ENCODE results near the gene PTPRD. TPM values are rescaled to one million over a fixed set of nuclear protein-coding genes. Genes with fewer than 3 reads are reported as not detected.

PTPRD gene
- not detected for total RNA-seq

DNA sequence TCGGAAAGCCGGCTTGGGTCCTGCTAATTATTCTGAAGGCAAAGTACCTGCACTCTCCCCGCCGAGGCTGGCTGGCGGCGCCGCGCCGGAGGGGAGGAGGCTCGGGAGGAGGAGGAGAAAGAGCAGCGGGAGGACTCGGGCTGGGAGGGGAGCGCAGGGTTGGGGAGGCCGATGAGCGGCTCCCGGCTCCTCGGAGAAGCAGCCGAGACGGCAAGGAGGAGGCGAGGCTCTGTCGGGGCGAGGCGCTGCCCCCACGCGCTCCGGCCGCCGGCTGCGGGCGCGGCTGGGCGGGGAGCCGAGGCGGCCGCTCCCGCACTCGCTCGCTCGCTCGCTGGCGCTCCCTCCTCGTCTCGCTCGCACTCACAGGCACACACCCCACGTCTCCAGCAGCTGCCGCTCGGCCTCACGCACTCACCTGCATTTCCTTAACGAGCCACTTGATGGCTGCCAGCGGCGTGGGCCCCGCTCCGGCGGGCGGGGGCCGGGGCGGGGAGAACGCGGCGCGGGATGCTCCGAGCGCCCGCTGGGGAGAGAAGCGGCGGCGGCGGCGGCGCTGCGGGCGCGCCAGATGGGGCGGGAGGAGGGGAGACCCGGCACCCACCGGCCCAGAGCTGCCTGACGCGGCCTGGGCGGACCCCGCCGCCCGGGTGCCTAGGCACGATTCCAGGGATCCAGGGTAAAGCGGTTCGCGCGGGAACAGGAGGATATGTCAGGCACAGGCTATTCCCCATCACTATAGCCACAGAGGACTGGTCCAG lies at the start of gene PTPRD:
TSS of gene PTPRD (minus strand) at position 362 of the 758 bp plus-strand sequence.
- no peaks in the 10 kb centered on the region for H3K9me3 Mint-ChIP-seq (ENCODE audit: low read depth)
- intact Hi-C loops (cut with DNase I, micrococcal nuclease) = no loop called here
- peaks cover 1% of the 10 kb centered on the region for H3K36me3 Mint-ChIP-seq (ENCODE audit: low read depth)
- CTCF ChIA-PET = interaction anchor here (0.6 kb wide), 1 partner anchor 1475 kb away, joined by 3 read pairs; no protein-coding TSS in a partner anchor
- no peak within 1 kb of the TSS for H3K27ac Mint-ChIP-seq
- DNase-seq = peak; percentile 59
- H3K27me3 Mint-ChIP-seq = peaks cover 25% of the 10 kb centered on the region
- POLR2A ChIA-PET = no interaction called here
- peak within 1 kb of the TSS; percentile 52 for H3K4me3 Mint-ChIP-seq
- peaks cover 6% of the 10 kb centered on the region for H3K4me1 Mint-ChIP-seq
- peak; percentile 80 for ATAC-seq

DNA sequence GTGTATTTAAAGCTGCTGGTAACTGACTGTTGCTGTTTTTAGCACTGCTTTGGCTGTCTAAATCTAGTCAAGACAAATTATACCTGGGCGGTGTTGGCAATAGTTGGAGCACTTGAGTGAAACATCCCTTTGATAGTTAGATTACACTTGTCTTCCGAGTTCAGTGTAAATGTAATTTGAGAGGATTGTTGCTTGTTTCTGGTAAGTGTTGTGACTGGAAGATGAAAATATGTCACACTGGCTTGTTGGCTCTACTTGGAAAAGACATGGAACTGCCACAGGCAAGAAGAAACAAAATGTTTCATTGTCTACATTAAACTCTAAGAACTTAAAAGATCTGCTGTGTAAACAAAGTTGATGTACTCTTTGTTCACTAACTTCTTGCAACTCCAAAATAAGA lies 49.2 kb upstream of the PTPRD start:
- POLR2A ChIA-PET = no interaction called here
- Mint-ChIP-seq H3K4me3 (no peak overlapping the region), H3K4me1 (no peaks in the 10 kb centered on the region), H3K27me3 (no peaks in the 10 kb centered on the region), H3K9me3 (ENCODE audit: low read depth) (peaks cover 13% of the 10 kb centered on the region), H3K36me3 (ENCODE audit: low read depth) (no peaks in the 10 kb centered on the region), H3K27ac (no peak overlapping the region)
- no peak for DNase-seq
- intact Hi-C loops (cut with DNase I, micrococcal nuclease) = no loop called here
- CTCF ChIA-PET = no interaction called here
- no peak for ATAC-seq

DNA sequence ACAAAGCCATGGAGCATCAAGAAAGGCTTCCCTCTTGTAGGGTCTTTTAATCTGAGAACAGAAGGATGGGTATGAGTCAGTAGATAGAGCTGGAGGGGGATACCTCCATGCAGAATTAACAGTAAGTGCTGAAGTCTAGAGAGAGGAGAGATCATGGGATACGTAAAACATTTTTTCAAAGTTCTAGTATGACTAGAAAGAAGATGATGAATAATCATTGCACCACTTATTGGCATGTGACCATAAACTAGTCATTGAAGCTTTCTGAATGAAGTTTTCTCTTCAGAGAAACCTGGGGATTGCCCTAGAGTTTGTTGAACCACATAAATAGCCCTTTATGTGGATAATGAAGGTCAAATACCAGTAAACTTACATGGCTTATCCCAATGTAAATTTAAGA lies 48.6 kb upstream of the PTPRD start:
- no peaks in the 10 kb centered on the region for H3K4me1 Mint-ChIP-seq
- ATAC-seq (no peak), DNase-seq (no peak)
- no peaks in the 10 kb centered on the region for H3K27me3 Mint-ChIP-seq
- no peak overlapping the region for H3K4me3 Mint-ChIP-seq
- H3K9me3 Mint-ChIP-seq (ENCODE audit: low read depth) = peaks cover 13% of the 10 kb centered on the region
- ChIA-PET POLR2A (no interaction called here), CTCF (no interaction called here)
- H3K36me3 Mint-ChIP-seq (ENCODE audit: low read depth) = no peaks in the 10 kb centered on the region
- H3K27ac Mint-ChIP-seq = no peak overlapping the region
- intact Hi-C loops (cut with DNase I, micrococcal nuclease) = no loop called here

GRCh38 chr9:10651012-10651411 lies 38.2 kb upstream of the PTPRD start:
- Mint-ChIP-seq H3K27ac (no peak overlapping the region), H3K4me3 (no peak overlapping the region), H3K9me3 (ENCODE audit: low read depth) (peaks cover 16% of the 10 kb centered on the region), H3K4me1 (no peaks in the 10 kb centered on the region), H3K27me3 (no peaks in the 10 kb centered on the region), H3K36me3 (ENCODE audit: low read depth) (no peaks in the 10 kb centered on the region)
- ChIA-PET CTCF (no interaction called here), POLR2A (no interaction called here)
- DNase-seq = no peak
- ATAC-seq = no peak
- intact Hi-C loops (cut with DNase I, micrococcal nuclease) = no loop called here

GRCh38 chr9:10649076-10649475 lies 36.3 kb upstream of the PTPRD start:
- no peaks in the 10 kb centered on the region for H3K36me3 Mint-ChIP-seq (ENCODE audit: low read depth)
- CTCF ChIA-PET = no interaction called here
- POLR2A ChIA-PET = no interaction called here
- H3K9me3 Mint-ChIP-seq (ENCODE audit: low read depth) = peaks cover 14% of the 10 kb centered on the region
- ATAC-seq (no peak), DNase-seq (no peak)
- no peak overlapping the region for H3K27ac Mint-ChIP-seq
- intact Hi-C loops (cut with DNase I, micrococcal nuclease) = no loop called here
- no peaks in the 10 kb centered on the region for H3K27me3 Mint-ChIP-seq
- H3K4me3 Mint-ChIP-seq = no peak overlapping the region
- no peaks in the 10 kb centered on the region for H3K4me1 Mint-ChIP-seq

DNA sequence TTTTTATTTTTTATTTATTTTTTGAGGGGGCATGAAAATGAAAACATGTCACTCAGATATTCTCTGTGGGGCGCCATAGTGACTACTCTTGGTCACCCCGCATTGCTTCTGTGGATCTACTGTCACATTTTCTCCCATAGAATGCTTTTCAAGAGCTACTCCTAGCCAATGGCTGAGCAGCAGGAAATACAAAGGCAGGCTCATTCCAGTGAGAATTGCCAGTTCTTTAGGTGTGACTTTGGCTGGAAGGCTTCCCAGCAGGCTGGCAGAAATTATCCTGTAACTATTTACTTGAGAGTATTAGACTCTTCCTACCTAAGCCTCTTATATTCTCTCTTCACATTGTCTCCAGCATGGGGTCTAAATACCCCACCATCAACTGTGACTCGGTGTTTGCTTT lies 21.0 kb upstream of the PTPRD start:
- ChIA-PET CTCF (no interaction called here), POLR2A (no interaction called here)
- Mint-ChIP-seq H3K9me3 (ENCODE audit: low read depth) (peaks cover 4% of the 10 kb centered on the region), H3K27ac (no peak overlapping the region), H3K27me3 (no peaks in the 10 kb centered on the region), H3K36me3 (ENCODE audit: low read depth) (no peaks in the 10 kb centered on the region), H3K4me3 (no peak overlapping the region), H3K4me1 (no peaks in the 10 kb centered on the region)
- DNase-seq (no peak), ATAC-seq (no peak)
- intact Hi-C loops (cut with DNase I, micrococcal nuclease) = no loop called here

DNA sequence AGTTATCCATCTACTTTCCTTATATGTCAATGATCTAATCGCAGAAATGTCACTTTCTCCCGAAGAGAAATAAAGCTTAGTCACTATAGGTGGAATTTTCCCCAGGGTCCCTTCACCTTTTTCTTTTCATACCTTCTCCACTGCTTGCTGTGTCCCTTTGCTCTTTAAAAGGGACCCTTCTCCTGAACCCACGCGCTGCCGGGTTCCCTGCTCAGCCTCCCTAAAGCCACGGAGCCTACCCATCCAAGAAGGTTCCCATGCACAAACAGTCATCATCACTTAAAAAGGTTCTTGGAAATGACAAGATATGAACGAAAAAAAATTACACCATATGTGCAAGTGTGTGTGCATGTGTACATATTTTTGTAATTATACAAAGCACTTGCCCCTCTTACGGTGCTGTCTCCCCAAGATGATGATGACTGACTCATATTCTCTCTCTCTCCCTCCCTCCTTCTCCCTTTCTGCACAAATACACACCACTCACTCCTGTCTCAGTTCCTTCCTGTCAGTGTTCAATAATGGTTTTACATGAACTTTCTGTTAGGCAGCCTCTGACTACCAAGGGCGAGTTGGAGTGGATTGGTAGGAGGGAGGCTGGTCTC lies 1.5 kb upstream of the PTPRD start:
- CTCF ChIA-PET = no interaction called here
- no peak for ATAC-seq

GRCh38 chr9:10613419-10613818 lies 617 bp upstream of the PTPRD start:
- intact Hi-C loops (cut with DNase I, micrococcal nuclease) = no loop called here
- CTCF ChIA-PET = no interaction called here
- Mint-ChIP-seq H3K9me3 (ENCODE audit: low read depth) (no peaks in the 10 kb centered on the region), H3K4me1 (peaks cover 6% of the 10 kb centered on the region), H3K27ac (no peak overlapping the region), H3K36me3 (ENCODE audit: low read depth) (peaks cover 1% of the 10 kb centered on the region), H3K27me3 (peaks cover 25% of the 10 kb centered on the region), H3K4me3 (no peak overlapping the region)
- POLR2A ChIA-PET = no interaction called here
- DNase-seq (no peak), ATAC-seq (no peak)

More for the DNA sequence above, 1.5 kb upstream of the PTPRD start:
- POLR2A ChIA-PET = no interaction called here
- no peak for DNase-seq
- Mint-ChIP-seq H3K27ac (no peak overlapping the region), H3K27me3 (peaks cover 25% of the 10 kb centered on the region), H3K9me3 (ENCODE audit: low read depth) (no peaks in the 10 kb centered on the region), H3K4me3 (no peak overlapping the region), H3K36me3 (ENCODE audit: low read depth) (peaks cover 1% of the 10 kb centered on the region), H3K4me1 (peaks cover 6% of the 10 kb centered on the region)
- intact Hi-C loops (cut with DNase I, micrococcal nuclease) = no loop called here

GRCh38 chr9:10605388-10605787 lies 7.4 kb downstream of the PTPRD start:
- ChIA-PET POLR2A (no interaction called here), CTCF (no interaction called here)
- no peak for ATAC-seq
- Mint-ChIP-seq H3K27ac (no peak overlapping the region), H3K36me3 (ENCODE audit: low read depth) (no peaks in the 10 kb centered on the region), H3K9me3 (ENCODE audit: low read depth) (peaks cover 3% of the 10 kb centered on the region), H3K4me3 (no peak overlapping the region), H3K27me3 (no peaks in the 10 kb centered on the region), H3K4me1 (no peaks in the 10 kb centered on the region)
- DNase-seq = no peak
- intact Hi-C loops (cut with DNase I, micrococcal nuclease) = no loop called here

GRCh38 chr9:10604927-10605326 lies 7.9 kb downstream of the PTPRD start:
- no peaks in the 10 kb centered on the region for H3K36me3 Mint-ChIP-seq (ENCODE audit: low read depth)
- ATAC-seq = no peak
- no peaks in the 10 kb centered on the region for H3K4me1 Mint-ChIP-seq
- DNase-seq = no peak
- no peak overlapping the region for H3K27ac Mint-ChIP-seq
- ChIA-PET POLR2A (no interaction called here), CTCF (no interaction called here)
- intact Hi-C loops (cut with DNase I, micrococcal nuclease) = no loop called here
- H3K4me3 Mint-ChIP-seq = no peak overlapping the region
- H3K9me3 Mint-ChIP-seq (ENCODE audit: low read depth) = peaks cover 6% of the 10 kb centered on the region
- no peaks in the 10 kb centered on the region for H3K27me3 Mint-ChIP-seq

DNA sequence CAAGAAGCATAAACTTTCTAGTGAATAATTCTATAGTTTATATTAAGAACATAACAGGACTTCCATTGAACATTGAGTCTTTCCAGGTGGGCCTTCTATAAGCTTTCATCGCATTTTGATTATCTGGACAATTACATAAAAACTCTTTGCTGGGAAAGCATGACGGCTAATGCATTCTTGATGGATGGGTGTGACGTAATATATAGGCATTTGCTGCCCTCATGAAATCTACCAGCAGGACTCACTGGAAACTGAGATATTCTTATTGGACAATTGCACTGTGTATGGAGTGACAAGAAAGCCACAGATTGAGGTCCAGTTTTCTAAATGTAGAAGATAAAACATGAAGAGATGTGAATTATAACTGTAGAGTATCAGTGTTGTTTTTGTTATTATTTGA lies 15.0 kb downstream of the PTPRD start:
- ChIA-PET POLR2A (no interaction called here), CTCF (no interaction called here)
- intact Hi-C loops (cut with DNase I, micrococcal nuclease) = loop anchor here in 1 of 2 experiments (10.0 kb wide), 1 partner anchor 63 kb away; no protein-coding TSS in a partner anchor
- no peak for ATAC-seq
- Mint-ChIP-seq H3K27ac (no peak overlapping the region), H3K9me3 (ENCODE audit: low read depth) (peaks cover 6% of the 10 kb centered on the region), H3K36me3 (ENCODE audit: low read depth) (no peaks in the 10 kb centered on the region), H3K27me3 (no peaks in the 10 kb centered on the region), H3K4me1 (no peaks in the 10 kb centered on the region), H3K4me3 (no peak overlapping the region)
- DNase-seq = no peak

DNA sequence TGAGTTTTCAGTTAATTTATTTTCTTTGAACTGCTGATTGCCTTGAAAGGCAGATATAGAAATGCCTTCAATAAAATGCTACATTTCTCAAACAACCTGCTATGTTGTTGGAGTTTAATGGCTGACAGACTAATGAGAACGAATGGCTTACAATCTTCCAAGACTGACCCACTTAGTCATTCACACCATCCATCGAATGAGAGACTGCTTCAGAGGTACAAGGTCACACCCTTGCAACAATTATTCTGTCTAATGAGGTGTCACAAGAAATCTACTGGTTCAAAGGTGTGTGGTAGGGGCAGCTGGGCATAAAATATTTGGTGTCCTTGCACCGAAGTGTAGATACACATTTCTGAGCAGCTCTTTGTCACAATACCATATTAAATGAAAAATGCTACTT lies 18.3 kb downstream of the PTPRD start:
- Mint-ChIP-seq H3K27me3 (no peaks in the 10 kb centered on the region), H3K4me1 (no peaks in the 10 kb centered on the region), H3K4me3 (no peak overlapping the region), H3K27ac (no peak overlapping the region), H3K36me3 (ENCODE audit: low read depth) (no peaks in the 10 kb centered on the region), H3K9me3 (ENCODE audit: low read depth) (peaks cover 2% of the 10 kb centered on the region)
- POLR2A ChIA-PET = no interaction called here
- intact Hi-C loops (cut with DNase I, micrococcal nuclease) = loop anchor here in 1 of 2 experiments (10.0 kb wide), 1 partner anchor 60 kb away; no protein-coding TSS in a partner anchor
- no peak for ATAC-seq
- no peak for DNase-seq
- CTCF ChIA-PET = no interaction called here

Data from activated CD4-positive, alpha-beta T cell treated with anti-CD3 and anti-CD28 coated beads for 36 hours (primary cell).